ENCODE data around the gene ASXL1.

DNA sequence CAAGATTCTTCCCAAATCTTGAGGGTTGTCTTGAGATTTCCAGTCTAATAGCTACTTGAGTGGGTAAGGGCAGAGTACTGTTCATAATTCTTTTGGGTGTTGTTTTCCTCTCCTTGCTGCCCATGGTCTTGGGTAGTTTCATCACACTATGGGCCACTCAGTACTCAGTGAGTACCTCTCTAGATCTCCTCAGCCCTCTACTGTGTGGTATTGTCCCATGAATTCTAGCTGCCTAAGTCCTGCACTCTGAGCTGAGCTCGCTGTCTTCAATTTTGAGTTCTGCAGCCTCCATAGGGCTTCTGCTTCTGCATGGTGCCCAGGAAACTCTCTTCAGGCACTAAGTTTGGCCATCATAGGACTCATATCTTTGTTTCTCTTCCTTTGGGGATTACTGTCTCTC lies 42.3 kb downstream of the ASXL1 start:
- TF ChIP-seq POLR2AphosphoS5 (IDR thresholded peaks at IDR 0.05; ENCODE audit: low read depth, low read length), result no peak
- TF ChIP-seq SIN3A (IDR thresholded peaks at IDR 0.05; ENCODE audit: borderline replicate concordance, insufficient read depth, low read length), result no peak
- TF ChIP-seq, protein P1, sequence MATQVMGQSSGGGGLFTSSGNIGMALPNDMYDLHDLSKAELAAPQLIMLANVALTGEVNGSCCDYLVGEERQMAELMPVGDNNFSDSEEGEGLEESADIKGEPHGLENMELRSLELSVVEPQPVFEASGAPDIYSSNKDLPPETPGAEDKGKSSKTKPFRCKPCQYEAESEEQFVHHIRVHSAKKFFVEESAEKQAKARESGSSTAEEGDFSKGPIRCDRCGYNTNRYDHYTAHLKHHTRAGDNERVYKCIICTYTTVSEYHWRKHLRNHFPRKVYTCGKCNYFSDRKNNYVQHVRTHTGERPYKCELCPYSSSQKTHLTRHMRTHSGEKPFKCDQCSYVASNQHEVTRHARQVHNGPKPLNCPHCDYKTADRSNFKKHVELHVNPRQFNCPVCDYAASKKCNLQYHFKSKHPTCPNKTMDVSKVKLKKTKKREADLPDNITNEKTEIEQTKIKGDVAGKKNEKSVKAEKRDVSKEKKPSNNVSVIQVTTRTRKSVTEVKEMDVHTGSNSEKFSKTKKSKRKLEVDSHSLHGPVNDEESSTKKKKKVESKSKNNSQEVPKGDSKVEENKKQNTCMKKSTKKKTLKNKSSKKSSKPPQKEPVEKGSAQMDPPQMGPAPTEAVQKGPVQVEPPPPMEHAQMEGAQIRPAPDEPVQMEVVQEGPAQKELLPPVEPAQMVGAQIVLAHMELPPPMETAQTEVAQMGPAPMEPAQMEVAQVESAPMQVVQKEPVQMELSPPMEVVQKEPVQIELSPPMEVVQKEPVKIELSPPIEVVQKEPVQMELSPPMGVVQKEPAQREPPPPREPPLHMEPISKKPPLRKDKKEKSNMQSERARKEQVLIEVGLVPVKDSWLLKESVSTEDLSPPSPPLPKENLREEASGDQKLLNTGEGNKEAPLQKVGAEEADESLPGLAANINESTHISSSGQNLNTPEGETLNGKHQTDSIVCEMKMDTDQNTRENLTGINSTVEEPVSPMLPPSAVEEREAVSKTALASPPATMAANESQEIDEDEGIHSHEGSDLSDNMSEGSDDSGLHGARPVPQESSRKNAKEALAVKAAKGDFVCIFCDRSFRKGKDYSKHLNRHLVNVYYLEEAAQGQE (IDR thresholded peaks at IDR 0.05; ENCODE audit: insufficient read depth in 1 of 2, low read depth in 2 of 2, low read length in 2 of 2), result no peak
- TF ChIP-seq FOXP2 (optimal IDR thresholded peaks at IDR 0.05; ENCODE audit: borderline replicate concordance, extremely low read depth, extremely low read length, insufficient read depth), result no peak
- TF ChIP-seq TAF1 (IDR thresholded peaks at IDR 0.05; ENCODE audit: borderline replicate concordance, insufficient read depth, low read length), result no peak

Measured in PFSK-1 (cell line).